Tongue (tissue), 2 donors: Measurements from ENCODE around the gene MRLN. TPM values are rescaled to one million over a fixed set of nuclear protein-coding genes. Genes with fewer than 3 reads are reported as not detected.

ENCODE experiments used
- DNase-seq: peaks from one replicate; pipeline ENCODE4 v3.0.0-alpha.2; 2015
- total RNA-seq: library from RNA; depleted of rRNA; stranded (reverse); fragments of >200 nt; gene quantifications from one replicate; pipeline ENCODE4 v1.2.3, GENCODE V29; 2014

The MRLN gene
- total RNA-seq, 1 donor from 2014 or later: 120 TPM

- no peak for DNase-seq
Measured at GRCh38 chr10:59705931-59706330, 47.3 kb downstream of the MRLN start.

- no peak for DNase-seq
Measured at GRCh38 chr10:59704630-59705029, 48.6 kb downstream of the MRLN start.

DNA sequence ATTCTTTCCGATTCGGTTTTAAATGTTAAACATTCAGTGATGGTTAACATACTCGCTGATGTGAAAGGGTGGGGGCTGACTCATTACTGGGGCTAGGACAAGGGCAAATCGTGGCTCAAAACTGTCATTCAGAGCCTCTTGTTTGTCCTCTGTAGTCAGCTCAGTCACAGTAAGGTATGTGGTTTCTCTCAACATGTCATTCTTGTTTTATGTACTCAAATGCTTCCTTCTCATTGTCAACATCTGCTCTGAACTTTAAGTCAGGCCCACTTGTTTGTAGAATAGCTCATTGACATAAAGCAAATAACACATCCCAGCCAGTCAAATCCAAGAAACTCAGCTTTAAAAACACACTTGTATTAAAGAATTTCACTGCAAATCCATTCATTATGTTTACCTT is 50.9 kb downstream of the MRLN start:
- DNase-seq: peak; percentile 40

GRCh38 chr10:59700709-59701108 is 52.5 kb downstream of the MRLN start:
- no peak for DNase-seq

DNA sequence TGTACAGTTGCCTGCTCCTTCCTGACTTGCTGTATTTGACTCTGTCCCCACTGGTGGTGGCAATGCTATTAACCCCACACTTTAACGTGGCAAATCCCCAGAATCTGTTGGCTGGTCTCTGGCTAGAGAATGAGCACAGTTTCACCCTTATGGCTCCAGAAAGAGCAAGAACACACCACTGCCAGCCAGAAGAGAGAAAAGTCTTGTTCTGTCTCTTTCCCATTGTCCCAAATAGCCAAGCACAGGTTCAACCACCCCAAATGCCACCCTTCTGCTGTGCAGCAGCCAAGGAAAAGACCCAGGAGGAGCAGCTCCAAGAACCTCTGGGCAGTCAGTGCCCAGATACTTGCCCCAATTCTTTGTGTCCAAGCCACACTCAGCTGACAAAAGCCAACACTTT is 54.9 kb downstream of the MRLN start:
- no peak for DNase-seq

GRCh38 chr10:59695637-59696036 is 57.6 kb downstream of the MRLN start:
- no peak for DNase-seq

DNA sequence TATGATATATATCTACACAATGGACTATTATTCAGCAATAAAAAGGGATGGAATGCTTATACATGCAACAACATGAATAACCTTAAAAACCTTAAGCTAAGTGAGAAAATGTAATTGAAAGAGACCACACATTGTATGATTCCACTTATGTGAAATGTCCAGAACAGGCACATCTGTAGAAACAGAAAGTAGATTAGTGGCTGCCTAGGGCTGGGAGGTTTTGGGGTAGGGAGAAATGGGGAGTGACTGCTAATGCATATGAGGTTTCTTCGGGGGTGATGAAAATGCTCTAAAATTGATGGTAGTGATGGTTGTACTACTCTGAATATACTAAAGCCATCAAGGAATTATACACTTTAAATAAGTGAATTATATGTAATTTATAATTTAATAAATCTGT is 58.3 kb downstream of the MRLN start:
- no peak for DNase-seq

- DNase-seq: no peak
Measured at GRCh38 chr10:59692113-59692512, 61.1 kb downstream of the MRLN start.

- peak; percentile 41 for DNase-seq
Measured at GRCh38 chr10:59688921-59689351, 64.3 kb downstream of the MRLN start.

- DNase-seq: no peak
Measured at GRCh38 chr10:59687657-59688056, 65.6 kb downstream of the MRLN start.

Other genes with a start within 250 kb of the MRLN start
- 9.5 TPM for gene SLC16A9, start 43.6 kb downstream of the MRLN start, total RNA-seq
- gene CCDC6, start 153.1 kb upstream of the MRLN start, total RNA-seq: 37.2 TPM